Measurements from ENCODE around the gene RFPL1. TPM values are rescaled to one million over a fixed set of nuclear protein-coding genes. Genes with fewer than 3 reads are reported as not detected.
A peak's percentile ranks its signal among the peaks of the same experiment; 100 is the strongest.

RFPL1 gene
- total RNA-seq, 1 experiment from 2014 or later, result not detected

- no peak for DNase-seq (ENCODE audit: low read depth)
These were observed 4.6 kb downstream of the RFPL1 start for GRCh38 chr22:29442976-29443375.

- no peak for DNase-seq (ENCODE audit: low read depth)
These were observed 5.1 kb downstream of the RFPL1 start for GRCh38 chr22:29443452-29443851.

GRCh38 chr22:29443861-29444792 is 5.7 kb downstream of the RFPL1 start:
- no peak for DNase-seq (ENCODE audit: low read depth)

GRCh38 chr22:29445508-29445907 is 7.1 kb downstream of the RFPL1 start:
- no peak for DNase-seq (ENCODE audit: low read depth)

GRCh38 chr22:29447906-29448305 is 9.5 kb downstream of the RFPL1 start:
- no peak for DNase-seq (ENCODE audit: low read depth)

- no peak for DNase-seq (ENCODE audit: low read depth)
These were observed 11.0 kb downstream of the RFPL1 start for GRCh38 chr22:29449296-29449875.

- no peak for DNase-seq (ENCODE audit: low read depth)
These were observed 11.8 kb downstream of the RFPL1 start for GRCh38 chr22:29450222-29450621.

GRCh38 chr22:29451863-29452262 is 13.5 kb downstream of the RFPL1 start:
- no peak for DNase-seq (ENCODE audit: low read depth)

- no peak for DNase-seq (ENCODE audit: low read depth)
These were observed 15.9 kb downstream of the RFPL1 start for GRCh38 chr22:29454276-29454675.

GRCh38 chr22:29456211-29456671 is 17.9 kb downstream of the RFPL1 start:
- no peak for DNase-seq (ENCODE audit: low read depth)

- peak; percentile 55 for DNase-seq (ENCODE audit: low read depth)
These were observed 19.3 kb downstream of the RFPL1 start for GRCh38 chr22:29457730-29458129.

- no peak for DNase-seq (ENCODE audit: low read depth)
These were observed 20.2 kb downstream of the RFPL1 start for GRCh38 chr22:29458551-29458950.

- no peak for DNase-seq (ENCODE audit: low read depth)
These were observed 21.4 kb downstream of the RFPL1 start for GRCh38 chr22:29459773-29460172.

GRCh38 chr22:29461263-29461662 is 22.9 kb downstream of the RFPL1 start:
- no peak for DNase-seq (ENCODE audit: low read depth)

GRCh38 chr22:29463629-29464028 is 25.2 kb downstream of the RFPL1 start:
- no peak for DNase-seq (ENCODE audit: low read depth)

- DNase-seq (ENCODE audit: low read depth), result no peak
These were observed 26.2 kb downstream of the RFPL1 start for GRCh38 chr22:29464581-29464980.

- DNase-seq (ENCODE audit: low read depth), result no peak
These were observed 31.4 kb downstream of the RFPL1 start for GRCh38 chr22:29469755-29470154.

- DNase-seq (ENCODE audit: low read depth), result peak; percentile 47
These were observed 31.9 kb downstream of the RFPL1 start for GRCh38 chr22:29470159-29470855.

GRCh38 chr22:29473001-29473400 is 34.6 kb downstream of the RFPL1 start:
- no peak for DNase-seq (ENCODE audit: low read depth)

- DNase-seq (ENCODE audit: low read depth), result no peak
These were observed 37.2 kb downstream of the RFPL1 start for GRCh38 chr22:29475550-29475949.

- no peak for DNase-seq (ENCODE audit: low read depth)
These were observed 37.7 kb downstream of the RFPL1 start for GRCh38 chr22:29476116-29476515.

- no peak for DNase-seq (ENCODE audit: low read depth)
These were observed 39.4 kb downstream of the RFPL1 start for GRCh38 chr22:29477723-29478318.
